ENCODE results near the gene C8A.

The C8A gene

GRCh38 chr1:56863265-56863992 lies 8.8 kb downstream of the C8A start:
- Histone ChIP-seq H3K14ac (ENCODE audit: low read length) (no peak overlapping the region), H2AK5ac (ENCODE audit: low read length) (no peak overlapping the region), H3K27me3 (ENCODE audit: insufficient read depth, low read length) (no peaks in the 10 kb centered on the region), H4K8ac (ENCODE audit: low read depth, low read length) (no peak overlapping the region), H3K36me3 (ENCODE audit: control insufficient read depth in 1 of 2, insufficient read depth in 2 of 2, low read length in 2 of 2) (no peaks in the 10 kb centered on the region), H4K12ac (ENCODE audit: low read depth, low read length) (no peak overlapping the region), H4K91ac (ENCODE audit: low read depth, low read length) (no peak overlapping the region), H3K9ac (ENCODE audit: low read length) (no peak overlapping the region), H2BK5ac (ENCODE audit: low read depth, low read length, poor library complexity) (no peak overlapping the region), H3K79me2 (ENCODE audit: control insufficient read depth, insufficient read depth, low read length, poor library complexity) (no peaks in the 10 kb centered on the region), H3K4me3 (ENCODE audit: low read depth, low read length) (no peak overlapping the region), H3K18ac (ENCODE audit: low read length) (no peak overlapping the region), H3K4ac (ENCODE audit: low read depth, low read length) (no peak overlapping the region), H3K9me3 (ENCODE audit: insufficient read depth, low read depth, low read length) (no peaks in the 10 kb centered on the region), H3K23ac (ENCODE audit: low read length) (no peak overlapping the region), H3K27ac (ENCODE audit: low read depth, low read length) (no peak overlapping the region), H3K4me1 (ENCODE audit: control insufficient read depth in 1 of 2, insufficient read depth in 2 of 2, low read length in 2 of 2) (no peaks in the 10 kb centered on the region), H3K4me2 (ENCODE audit: low read length) (no peak overlapping the region), H2AFZ (ENCODE audit: insufficient read depth, low read length, poor library complexity) (no peak overlapping the region), H2BK12ac (ENCODE audit: low read length) (no peak overlapping the region), H2BK120ac (ENCODE audit: insufficient read depth, low read length, poor library complexity) (no peak overlapping the region), H3K79me1 (ENCODE audit: low read length) (no peaks in the 10 kb centered on the region)
- no peak for DNase-seq
- WGBS (ENCODE audit: extremely low coverage, insufficient coverage, insufficient read length), result no CpG with 5 or more reads among the region's 3 CpGs

DNA sequence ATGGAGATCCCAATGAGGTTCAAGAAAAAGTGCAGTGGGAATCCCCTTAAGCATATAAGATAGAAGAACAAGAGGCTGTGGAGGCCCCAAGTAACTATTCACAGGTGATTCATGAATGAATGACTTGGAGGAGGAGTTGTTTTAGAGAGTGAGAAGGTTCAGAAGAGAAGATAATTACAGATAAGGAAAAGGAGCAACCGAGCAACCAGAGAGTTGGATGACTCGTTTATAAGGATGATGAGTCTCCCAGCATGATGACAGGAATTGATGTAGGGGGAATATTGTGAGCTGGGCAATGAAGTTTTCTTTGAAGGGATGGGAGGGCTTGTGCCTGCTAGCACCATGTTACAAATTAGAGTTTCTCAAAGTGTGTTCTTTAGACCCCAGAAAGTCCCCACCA lies 9.8 kb downstream of the C8A start:
- no peaks in the 10 kb centered on the region for H3K4me1 ChIP-seq (ENCODE audit: control insufficient read depth in 1 of 2, insufficient read depth in 2 of 2, low read length in 2 of 2)
- H4K91ac ChIP-seq (ENCODE audit: low read depth, low read length), result no peak overlapping the region
- H3K18ac ChIP-seq (ENCODE audit: low read length), result no peak overlapping the region
- H4K8ac ChIP-seq (ENCODE audit: low read depth, low read length), result no peak overlapping the region
- no peak overlapping the region for H3K27ac ChIP-seq (ENCODE audit: low read depth, low read length)
- no peak overlapping the region for H3K14ac ChIP-seq (ENCODE audit: low read length)
- H3K9me3 ChIP-seq (ENCODE audit: insufficient read depth, low read depth, low read length), result no peaks in the 10 kb centered on the region
- no peak overlapping the region for H3K4me2 ChIP-seq (ENCODE audit: low read length)
- H3K9ac ChIP-seq (ENCODE audit: low read length), result no peak overlapping the region
- no peak overlapping the region for H3K23ac ChIP-seq (ENCODE audit: low read length)
- no CpG with 5 or more reads among the region's 2 CpGs for WGBS (ENCODE audit: extremely low coverage, insufficient coverage, insufficient read length)
- no peak overlapping the region for H4K12ac ChIP-seq (ENCODE audit: low read depth, low read length)
- H2AK5ac ChIP-seq (ENCODE audit: low read length), result no peak overlapping the region
- no peaks in the 10 kb centered on the region for H3K27me3 ChIP-seq (ENCODE audit: insufficient read depth, low read length)
- H3K4ac ChIP-seq (ENCODE audit: low read depth, low read length), result no peak overlapping the region
- H3K79me2 ChIP-seq (ENCODE audit: control insufficient read depth, insufficient read depth, low read length, poor library complexity), result no peaks in the 10 kb centered on the region
- no peak overlapping the region for H3K4me3 ChIP-seq (ENCODE audit: low read depth, low read length)
- no peak for DNase-seq
- H2BK12ac ChIP-seq (ENCODE audit: low read length), result no peak overlapping the region
- H3K36me3 ChIP-seq (ENCODE audit: control insufficient read depth in 1 of 2, insufficient read depth in 2 of 2, low read length in 2 of 2), result no peaks in the 10 kb centered on the region
- no peak overlapping the region for H2BK5ac ChIP-seq (ENCODE audit: low read depth, low read length, poor library complexity)
- no peak overlapping the region for H2AFZ ChIP-seq (ENCODE audit: insufficient read depth, low read length, poor library complexity)
- H3K79me1 ChIP-seq (ENCODE audit: low read length), result no peaks in the 10 kb centered on the region
- no peak overlapping the region for H2BK120ac ChIP-seq (ENCODE audit: insufficient read depth, low read length, poor library complexity)

DNA sequence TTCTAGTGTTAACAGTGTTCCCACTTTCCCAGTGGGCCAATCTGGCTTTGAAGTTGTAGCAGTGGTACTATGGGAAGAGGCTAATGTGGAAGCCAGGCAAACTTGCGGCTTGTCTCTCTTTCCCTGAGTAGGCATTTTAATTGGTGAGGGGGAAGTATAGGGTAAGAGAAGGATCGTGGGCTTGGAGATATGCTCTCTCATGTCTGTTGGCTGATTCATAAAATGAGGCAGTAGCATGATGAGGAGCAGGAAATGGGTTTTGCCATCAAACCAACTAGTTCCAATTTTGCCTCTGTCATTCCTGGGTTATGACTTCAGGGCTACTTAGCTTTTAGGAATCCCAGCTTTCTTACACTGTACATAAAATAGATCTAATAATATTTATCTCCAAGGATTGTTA lies 12.1 kb downstream of the C8A start:
- DNase-seq, result no peak
- no peaks in the 10 kb centered on the region for H3K27me3 ChIP-seq (ENCODE audit: insufficient read depth, low read length)

GRCh38 chr1:56867491-56867890 lies 12.9 kb downstream of the C8A start:
- no peak overlapping the region for H2BK120ac ChIP-seq (ENCODE audit: insufficient read depth, low read length, poor library complexity)
- H3K79me1 ChIP-seq (ENCODE audit: low read length), result no peaks in the 10 kb centered on the region
- H3K79me2 ChIP-seq (ENCODE audit: control insufficient read depth, insufficient read depth, low read length, poor library complexity), result no peaks in the 10 kb centered on the region
- no peak for DNase-seq
- no peak overlapping the region for H2BK5ac ChIP-seq (ENCODE audit: low read depth, low read length, poor library complexity)
- H3K9me3 ChIP-seq (ENCODE audit: insufficient read depth, low read depth, low read length), result no peaks in the 10 kb centered on the region
- no peaks in the 10 kb centered on the region for H3K27me3 ChIP-seq (ENCODE audit: insufficient read depth, low read length)
- H2AK5ac ChIP-seq (ENCODE audit: low read length), result no peak overlapping the region
- H3K23ac ChIP-seq (ENCODE audit: low read length), result no peak overlapping the region
- H3K18ac ChIP-seq (ENCODE audit: low read length), result no peak overlapping the region
- WGBS (ENCODE audit: extremely low coverage, insufficient coverage, insufficient read length), result no CpG with 5 or more reads among the region's 5 CpGs
- no peak overlapping the region for H3K4ac ChIP-seq (ENCODE audit: low read depth, low read length)
- no peaks in the 10 kb centered on the region for H3K36me3 ChIP-seq (ENCODE audit: control insufficient read depth in 1 of 2, insufficient read depth in 2 of 2, low read length in 2 of 2)
- H3K9ac ChIP-seq (ENCODE audit: low read length), result no peak overlapping the region
- no peak overlapping the region for H2AFZ ChIP-seq (ENCODE audit: insufficient read depth, low read length, poor library complexity)
- H3K4me2 ChIP-seq (ENCODE audit: low read length), result no peak overlapping the region
- no peak overlapping the region for H3K27ac ChIP-seq (ENCODE audit: low read depth, low read length)
- H3K14ac ChIP-seq (ENCODE audit: low read length), result no peak overlapping the region
- H3K4me1 ChIP-seq (ENCODE audit: control insufficient read depth in 1 of 2, insufficient read depth in 2 of 2, low read length in 2 of 2), result no peaks in the 10 kb centered on the region
- H4K12ac ChIP-seq (ENCODE audit: low read depth, low read length), result no peak overlapping the region
- H4K8ac ChIP-seq (ENCODE audit: low read depth, low read length), result no peak overlapping the region
- H4K91ac ChIP-seq (ENCODE audit: low read depth, low read length), result no peak overlapping the region
- no peak overlapping the region for H3K4me3 ChIP-seq (ENCODE audit: low read depth, low read length)
- H2BK12ac ChIP-seq (ENCODE audit: low read length), result no peak overlapping the region

More for the DNA sequence above, 12.1 kb downstream of the C8A start:
- no peaks in the 10 kb centered on the region for H3K9me3 ChIP-seq (ENCODE audit: insufficient read depth, low read depth, low read length)
- H3K79me2 ChIP-seq (ENCODE audit: control insufficient read depth, insufficient read depth, low read length, poor library complexity), result no peaks in the 10 kb centered on the region
- H2BK12ac ChIP-seq (ENCODE audit: low read length), result no peak overlapping the region
- no peak overlapping the region for H4K91ac ChIP-seq (ENCODE audit: low read depth, low read length)
- H4K12ac ChIP-seq (ENCODE audit: low read depth, low read length), result no peak overlapping the region
- no peak overlapping the region for H3K4ac ChIP-seq (ENCODE audit: low read depth, low read length)
- no peaks in the 10 kb centered on the region for H3K4me1 ChIP-seq (ENCODE audit: control insufficient read depth in 1 of 2, insufficient read depth in 2 of 2, low read length in 2 of 2)
- no peak overlapping the region for H3K18ac ChIP-seq (ENCODE audit: low read length)
- H3K9ac ChIP-seq (ENCODE audit: low read length), result no peak overlapping the region
- H3K79me1 ChIP-seq (ENCODE audit: low read length), result no peaks in the 10 kb centered on the region
- no peak overlapping the region for H2AFZ ChIP-seq (ENCODE audit: insufficient read depth, low read length, poor library complexity)
- no peaks in the 10 kb centered on the region for H3K36me3 ChIP-seq (ENCODE audit: control insufficient read depth in 1 of 2, insufficient read depth in 2 of 2, low read length in 2 of 2)
- no peak overlapping the region for H3K4me3 ChIP-seq (ENCODE audit: low read depth, low read length)
- no peak overlapping the region for H3K4me2 ChIP-seq (ENCODE audit: low read length)
- no peak overlapping the region for H2BK120ac ChIP-seq (ENCODE audit: insufficient read depth, low read length, poor library complexity)
- H3K23ac ChIP-seq (ENCODE audit: low read length), result no peak overlapping the region
- H2BK5ac ChIP-seq (ENCODE audit: low read depth, low read length, poor library complexity), result no peak overlapping the region
- no CpG with 5 or more reads among the region's 2 CpGs for WGBS (ENCODE audit: extremely low coverage, insufficient coverage, insufficient read length)
- H2AK5ac ChIP-seq (ENCODE audit: low read length), result no peak overlapping the region
- no peak overlapping the region for H3K14ac ChIP-seq (ENCODE audit: low read length)
- H4K8ac ChIP-seq (ENCODE audit: low read depth, low read length), result no peak overlapping the region
- no peak overlapping the region for H3K27ac ChIP-seq (ENCODE audit: low read depth, low read length)

Measured in trophoblast cell (in vitro differentiated cells and primary cell).